ENCODE data around the gene FOXQ1.

Gene FOXQ1

DNA sequence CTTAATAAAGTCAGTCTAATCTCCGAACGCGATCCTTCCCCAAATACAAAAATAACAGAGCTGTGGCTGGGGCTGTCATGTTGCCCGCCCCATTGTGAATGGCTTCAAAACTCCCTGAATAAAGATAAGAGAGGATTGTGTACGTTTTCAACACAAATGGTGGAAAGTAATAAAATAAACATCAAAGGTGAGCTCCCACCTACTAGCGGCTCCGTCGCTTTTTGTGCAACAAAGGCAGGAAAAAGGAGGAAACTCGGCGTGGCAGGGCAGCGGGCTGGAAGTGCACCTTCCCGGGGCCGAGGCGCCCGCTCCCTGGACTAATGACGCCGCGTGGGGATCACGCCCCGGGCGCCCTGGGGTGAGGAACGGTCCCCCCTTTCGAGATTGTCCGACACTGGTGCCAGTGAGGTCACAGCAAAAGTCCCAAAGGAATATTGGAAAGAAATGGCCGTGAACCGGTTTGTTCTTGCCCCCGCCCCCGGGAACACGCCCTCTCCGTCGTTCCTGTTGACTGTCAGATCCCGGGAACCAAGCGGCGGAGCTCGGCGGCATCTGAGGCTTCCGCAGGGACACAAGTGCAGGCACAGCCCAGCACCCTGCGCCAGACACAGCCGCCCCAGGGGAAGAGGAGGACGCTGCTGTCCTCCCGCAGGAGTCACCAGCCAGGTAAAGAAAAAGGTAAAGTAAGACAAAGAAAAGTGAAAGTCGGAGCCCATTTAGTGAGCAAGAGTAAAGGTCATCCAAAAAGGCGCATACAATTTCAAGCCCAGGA, 1.1 kb upstream of the FOXQ1 start:
- TF ChIP-seq, protein P1, sequence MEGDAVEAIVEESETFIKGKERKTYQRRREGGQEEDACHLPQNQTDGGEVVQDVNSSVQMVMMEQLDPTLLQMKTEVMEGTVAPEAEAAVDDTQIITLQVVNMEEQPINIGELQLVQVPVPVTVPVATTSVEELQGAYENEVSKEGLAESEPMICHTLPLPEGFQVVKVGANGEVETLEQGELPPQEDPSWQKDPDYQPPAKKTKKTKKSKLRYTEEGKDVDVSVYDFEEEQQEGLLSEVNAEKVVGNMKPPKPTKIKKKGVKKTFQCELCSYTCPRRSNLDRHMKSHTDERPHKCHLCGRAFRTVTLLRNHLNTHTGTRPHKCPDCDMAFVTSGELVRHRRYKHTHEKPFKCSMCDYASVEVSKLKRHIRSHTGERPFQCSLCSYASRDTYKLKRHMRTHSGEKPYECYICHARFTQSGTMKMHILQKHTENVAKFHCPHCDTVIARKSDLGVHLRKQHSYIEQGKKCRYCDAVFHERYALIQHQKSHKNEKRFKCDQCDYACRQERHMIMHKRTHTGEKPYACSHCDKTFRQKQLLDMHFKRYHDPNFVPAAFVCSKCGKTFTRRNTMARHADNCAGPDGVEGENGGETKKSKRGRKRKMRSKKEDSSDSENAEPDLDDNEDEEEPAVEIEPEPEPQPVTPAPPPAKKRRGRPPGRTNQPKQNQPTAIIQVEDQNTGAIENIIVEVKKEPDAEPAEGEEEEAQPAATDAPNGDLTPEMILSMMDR (IDR thresholded peaks at IDR 0.05; ENCODE audit: borderline replicate concordance, extremely low read depth, low read length, poor library complexity, severe bottlenecking), result no peak
- no peak for TF ChIP-seq EZH2 (IDR thresholded peaks at IDR 0.05; ENCODE audit: borderline replicate concordance, low read depth, low read length, severe bottlenecking)
- Histone ChIP-seq H3K27me3 (ENCODE audit: insufficient read depth, low read length, poor library complexity) (no peaks in the 10 kb centered on the region), H3K9me3 (ENCODE audit: insufficient read depth, low read length, severe bottlenecking) (no peaks in the 10 kb centered on the region), H3K4me1 (ENCODE audit: insufficient read depth, low read length) (no peaks in the 10 kb centered on the region), H3K9ac (ENCODE audit: low read depth, low read length) (no peak overlapping the region), H3K27ac (ENCODE audit: low read length) (no peak overlapping the region), H2AFZ (ENCODE audit: low read depth, low read length) (no peak overlapping the region), H3K4me3 (ENCODE audit: low read depth in 1 of 2, low read length in 2 of 2) (no peak overlapping the region), H3K36me3 (ENCODE audit: insufficient read depth, low read length) (no peaks in the 10 kb centered on the region), H3K4me2 (ENCODE audit: insufficient read depth, low read length) (no peak overlapping the region), H4K20me1 (ENCODE audit: insufficient read depth, low read length) (no peaks in the 10 kb centered on the region), H3K79me2 (ENCODE audit: insufficient read depth, low read length) (no peaks in the 10 kb centered on the region)
- DNase-seq (no peak), ATAC-seq (ENCODE audit: insufficient read depth, low read depth) (no peak)

DNA sequence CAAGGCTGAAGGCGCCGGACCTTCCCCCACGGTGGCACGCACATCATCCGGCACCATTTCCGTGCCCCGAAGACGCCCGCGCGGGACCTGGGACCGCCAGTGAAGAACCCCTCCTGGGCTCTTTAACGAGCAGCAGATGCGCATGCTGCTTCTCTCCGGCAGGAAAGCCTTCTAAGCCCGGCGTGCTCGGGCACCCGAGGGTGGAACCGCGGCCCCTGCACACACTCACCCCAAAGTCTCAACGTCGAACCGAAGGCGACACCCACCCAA, 240 bp downstream of the FOXQ1 start:
- no peak overlapping the region for H3K4me2 ChIP-seq (ENCODE audit: insufficient read depth, low read length)
- no peaks in the 10 kb centered on the region for H4K20me1 ChIP-seq (ENCODE audit: insufficient read depth, low read length)
- no peak overlapping the region for H2AFZ ChIP-seq (ENCODE audit: low read depth, low read length)
- no peak overlapping the region for H3K9ac ChIP-seq (ENCODE audit: low read depth, low read length)
- H3K27ac ChIP-seq (ENCODE audit: low read length), result no peak overlapping the region
- H3K27me3 ChIP-seq (ENCODE audit: insufficient read depth, low read length, poor library complexity), result no peaks in the 10 kb centered on the region
- H3K9me3 ChIP-seq (ENCODE audit: insufficient read depth, low read length, severe bottlenecking), result no peaks in the 10 kb centered on the region
- H3K36me3 ChIP-seq (ENCODE audit: insufficient read depth, low read length), result no peaks in the 10 kb centered on the region
- DNase-seq (no peak), ATAC-seq (ENCODE audit: insufficient read depth, low read depth) (no peak)
- no peak overlapping the region for H3K4me3 ChIP-seq (ENCODE audit: low read depth in 1 of 2, low read length in 2 of 2)
- no peaks in the 10 kb centered on the region for H3K4me1 ChIP-seq (ENCODE audit: insufficient read depth, low read length)
- H3K79me2 ChIP-seq (ENCODE audit: insufficient read depth, low read length), result no peaks in the 10 kb centered on the region
- TF ChIP-seq EZH2 (IDR thresholded peaks at IDR 0.05; ENCODE audit: borderline replicate concordance, low read depth, low read length, severe bottlenecking), result no peak
- TF ChIP-seq, protein P1 (IDR thresholded peaks at IDR 0.05; ENCODE audit: borderline replicate concordance, extremely low read depth, low read length, poor library complexity, severe bottlenecking), result no peak

DNA sequence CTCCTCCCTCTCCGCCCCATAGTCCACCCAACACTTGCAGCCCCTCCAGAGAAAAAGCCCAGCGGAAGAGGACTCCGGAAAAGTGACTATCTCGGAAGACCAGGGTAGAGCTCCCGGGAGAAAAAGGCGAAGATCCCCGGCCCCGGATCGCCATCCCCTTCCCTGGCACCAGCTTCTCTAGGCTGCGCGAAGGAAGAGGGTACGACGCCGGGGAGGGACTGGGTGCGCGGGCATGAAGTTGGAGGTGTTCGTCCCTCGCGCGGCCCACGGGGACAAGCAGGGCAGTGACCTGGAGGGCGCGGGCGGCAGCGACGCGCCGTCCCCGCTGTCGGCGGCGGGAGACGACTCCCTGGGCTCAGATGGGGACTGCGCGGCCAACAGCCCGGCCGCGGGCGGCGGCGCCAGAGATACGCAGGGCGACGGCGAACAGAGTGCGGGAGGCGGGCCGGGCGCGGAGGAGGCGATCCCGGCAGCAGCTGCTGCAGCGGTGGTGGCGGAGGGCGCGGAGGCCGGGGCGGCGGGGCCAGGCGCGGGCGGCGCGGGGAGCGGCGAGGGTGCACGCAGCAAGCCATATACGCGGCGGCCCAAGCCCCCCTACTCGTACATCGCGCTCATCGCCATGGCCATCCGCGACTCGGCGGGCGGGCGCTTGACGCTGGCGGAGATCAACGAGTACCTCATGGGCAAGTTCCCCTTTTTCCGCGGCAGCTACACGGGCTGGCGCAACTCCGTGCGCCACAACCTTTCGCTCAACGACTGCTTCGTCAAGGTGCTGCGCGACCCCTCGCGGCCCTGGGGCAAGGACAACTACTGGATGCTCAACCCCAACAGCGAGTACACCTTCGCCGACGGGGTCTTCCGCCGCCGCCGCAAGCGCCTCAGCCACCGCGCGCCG, 822 bp downstream of the FOXQ1 start:
- DNase-seq, result no peak
- Histone ChIP-seq H3K36me3 (ENCODE audit: insufficient read depth, low read length) (no peaks in the 10 kb centered on the region), H2AFZ (ENCODE audit: low read depth, low read length) (no peak overlapping the region), H3K27ac (ENCODE audit: low read length) (no peak overlapping the region), H3K9me3 (ENCODE audit: insufficient read depth, low read length, severe bottlenecking) (peaks cover 3% of the 10 kb centered on the region), H3K4me1 (ENCODE audit: insufficient read depth, low read length) (no peaks in the 10 kb centered on the region), H3K79me2 (ENCODE audit: insufficient read depth, low read length) (no peaks in the 10 kb centered on the region), H3K9ac (ENCODE audit: low read depth, low read length) (no peak overlapping the region), H3K4me3 (ENCODE audit: low read depth in 1 of 2, low read length in 2 of 2) (no peak overlapping the region), H3K27me3 (ENCODE audit: insufficient read depth, low read length, poor library complexity) (no peaks in the 10 kb centered on the region), H4K20me1 (ENCODE audit: insufficient read depth, low read length) (no peaks in the 10 kb centered on the region), H3K4me2 (ENCODE audit: insufficient read depth, low read length) (no peak overlapping the region)
- TF ChIP-seq EZH2 (IDR thresholded peaks at IDR 0.05; ENCODE audit: borderline replicate concordance, low read depth, low read length, severe bottlenecking), result no peak
- TF ChIP-seq, protein P1 (IDR thresholded peaks at IDR 0.05; ENCODE audit: borderline replicate concordance, extremely low read depth, low read length, poor library complexity, severe bottlenecking), result no peak
- ATAC-seq (ENCODE audit: insufficient read depth, low read depth), result no peak

All from DND-41 (cell line).